ENCODE data around the gene IL26.

DNA sequence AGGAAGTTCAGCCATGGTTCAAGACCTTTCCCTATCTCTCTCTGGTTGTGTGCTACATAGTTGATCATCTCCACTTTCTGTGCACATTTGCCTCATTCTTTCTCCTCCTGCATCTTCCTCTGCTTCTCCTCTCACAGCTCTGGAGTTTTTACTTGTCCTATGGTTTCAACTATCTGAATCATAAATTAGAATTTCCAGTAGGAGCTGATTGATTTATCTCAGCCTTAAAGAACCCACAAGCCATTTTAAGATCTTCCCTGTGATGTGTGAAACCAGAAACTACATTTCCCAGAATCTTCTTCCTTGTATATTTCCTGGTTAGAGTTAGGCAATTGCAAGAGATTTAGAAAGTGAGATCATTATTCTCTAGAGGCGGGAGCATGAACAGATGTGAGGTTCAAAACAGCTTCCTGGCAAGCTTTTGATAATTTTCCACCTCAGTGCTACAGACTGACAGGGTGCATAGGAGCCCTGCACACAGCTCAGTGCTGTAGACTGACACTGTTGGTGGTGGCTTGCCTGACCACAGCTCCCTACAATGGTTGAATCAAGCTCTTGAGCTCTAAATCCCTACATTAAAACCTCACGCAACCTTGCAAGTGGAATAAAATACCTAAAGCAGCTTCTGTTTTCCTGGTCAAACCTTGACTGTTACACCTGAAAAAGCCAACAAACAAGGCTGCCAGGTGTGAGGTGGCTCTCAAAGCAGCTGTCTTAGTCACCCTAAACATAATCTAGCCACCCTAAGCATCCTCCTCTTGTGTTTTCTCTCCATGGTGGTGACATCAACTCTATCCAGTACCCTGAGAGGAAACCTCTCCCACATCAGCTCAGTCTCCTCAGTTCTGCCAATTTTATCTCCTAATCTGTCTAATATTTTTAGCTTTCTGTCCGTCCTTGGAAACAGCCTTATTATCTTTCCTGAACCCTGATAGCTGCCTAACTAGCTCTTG lies 44.5 kb downstream of the IL26 start:
- TF ChIP-seq, protein P1, sequence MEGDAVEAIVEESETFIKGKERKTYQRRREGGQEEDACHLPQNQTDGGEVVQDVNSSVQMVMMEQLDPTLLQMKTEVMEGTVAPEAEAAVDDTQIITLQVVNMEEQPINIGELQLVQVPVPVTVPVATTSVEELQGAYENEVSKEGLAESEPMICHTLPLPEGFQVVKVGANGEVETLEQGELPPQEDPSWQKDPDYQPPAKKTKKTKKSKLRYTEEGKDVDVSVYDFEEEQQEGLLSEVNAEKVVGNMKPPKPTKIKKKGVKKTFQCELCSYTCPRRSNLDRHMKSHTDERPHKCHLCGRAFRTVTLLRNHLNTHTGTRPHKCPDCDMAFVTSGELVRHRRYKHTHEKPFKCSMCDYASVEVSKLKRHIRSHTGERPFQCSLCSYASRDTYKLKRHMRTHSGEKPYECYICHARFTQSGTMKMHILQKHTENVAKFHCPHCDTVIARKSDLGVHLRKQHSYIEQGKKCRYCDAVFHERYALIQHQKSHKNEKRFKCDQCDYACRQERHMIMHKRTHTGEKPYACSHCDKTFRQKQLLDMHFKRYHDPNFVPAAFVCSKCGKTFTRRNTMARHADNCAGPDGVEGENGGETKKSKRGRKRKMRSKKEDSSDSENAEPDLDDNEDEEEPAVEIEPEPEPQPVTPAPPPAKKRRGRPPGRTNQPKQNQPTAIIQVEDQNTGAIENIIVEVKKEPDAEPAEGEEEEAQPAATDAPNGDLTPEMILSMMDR (IDR thresholded peaks at IDR 0.05) = no peak
- no peak for TF ChIP-seq JUN (IDR thresholded peaks at IDR 0.05)
- no peak for TF ChIP-seq CBX2 (IDR thresholded peaks at IDR 0.05; ENCODE audit: borderline replicate concordance, low read depth)
- TF ChIP-seq EP300 (IDR thresholded peaks at IDR 0.05) = no peak
- TF ChIP-seq, protein P2, sequence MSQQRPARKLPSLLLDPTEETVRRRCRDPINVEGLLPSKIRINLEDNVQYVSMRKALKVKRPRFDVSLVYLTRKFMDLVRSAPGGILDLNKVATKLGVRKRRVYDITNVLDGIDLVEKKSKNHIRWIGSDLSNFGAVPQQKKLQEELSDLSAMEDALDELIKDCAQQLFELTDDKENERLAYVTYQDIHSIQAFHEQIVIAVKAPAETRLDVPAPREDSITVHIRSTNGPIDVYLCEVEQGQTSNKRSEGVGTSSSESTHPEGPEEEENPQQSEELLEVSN (IDR thresholded peaks at IDR 0.05; ENCODE audit: borderline replicate concordance, low read depth) = no peak
- TF ChIP-seq, protein P3, sequence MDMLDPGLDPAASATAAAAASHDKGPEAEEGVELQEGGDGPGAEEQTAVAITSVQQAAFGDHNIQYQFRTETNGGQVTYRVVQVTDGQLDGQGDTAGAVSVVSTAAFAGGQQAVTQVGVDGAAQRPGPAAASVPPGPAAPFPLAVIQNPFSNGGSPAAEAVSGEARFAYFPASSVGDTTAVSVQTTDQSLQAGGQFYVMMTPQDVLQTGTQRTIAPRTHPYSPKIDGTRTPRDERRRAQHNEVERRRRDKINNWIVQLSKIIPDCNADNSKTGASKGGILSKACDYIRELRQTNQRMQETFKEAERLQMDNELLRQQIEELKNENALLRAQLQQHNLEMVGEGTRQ (IDR thresholded peaks at IDR 0.05) = no peak
- TF ChIP-seq NFE2L2 (conservative IDR thresholded peaks at IDR 0.05; ENCODE audit: low read length) = no peak

Data from A549 (cell line).